ENCODE results near the gene STK32B.

The STK32B gene

GRCh38 chr4:5030927-5031326, 20.4 kb upstream of the STK32B start:
- no peaks in the 10 kb centered on the region for H3K4me1 ChIP-seq (ENCODE audit: insufficient read depth, low read length)

GRCh38 chr4:5032813-5033212, 18.5 kb upstream of the STK32B start:
- no peak overlapping the region for H3K27ac ChIP-seq (ENCODE audit: low read length)
- H3K4me1 ChIP-seq (ENCODE audit: insufficient read depth, low read length) = no peaks in the 10 kb centered on the region
- H3K9ac ChIP-seq (ENCODE audit: low read depth, low read length) = no peak overlapping the region

More at GRCh38 chr4:5030927-5031326, 20.4 kb upstream of the STK32B start:
- Histone ChIP-seq H3K4me3 (ENCODE audit: low read length) (no peak overlapping the region), H3K9me3 (ENCODE audit: insufficient read depth, low read depth, low read length) (no peaks in the 10 kb centered on the region), H3K36me3 (ENCODE audit: insufficient read depth, low read depth, low read length) (no peaks in the 10 kb centered on the region), H3K27ac (ENCODE audit: low read length) (no peak overlapping the region), H3K9ac (ENCODE audit: low read depth, low read length) (no peak overlapping the region), H3K27me3 (ENCODE audit: insufficient read depth, low read length) (peaks cover 5% of the 10 kb centered on the region)

DNA sequence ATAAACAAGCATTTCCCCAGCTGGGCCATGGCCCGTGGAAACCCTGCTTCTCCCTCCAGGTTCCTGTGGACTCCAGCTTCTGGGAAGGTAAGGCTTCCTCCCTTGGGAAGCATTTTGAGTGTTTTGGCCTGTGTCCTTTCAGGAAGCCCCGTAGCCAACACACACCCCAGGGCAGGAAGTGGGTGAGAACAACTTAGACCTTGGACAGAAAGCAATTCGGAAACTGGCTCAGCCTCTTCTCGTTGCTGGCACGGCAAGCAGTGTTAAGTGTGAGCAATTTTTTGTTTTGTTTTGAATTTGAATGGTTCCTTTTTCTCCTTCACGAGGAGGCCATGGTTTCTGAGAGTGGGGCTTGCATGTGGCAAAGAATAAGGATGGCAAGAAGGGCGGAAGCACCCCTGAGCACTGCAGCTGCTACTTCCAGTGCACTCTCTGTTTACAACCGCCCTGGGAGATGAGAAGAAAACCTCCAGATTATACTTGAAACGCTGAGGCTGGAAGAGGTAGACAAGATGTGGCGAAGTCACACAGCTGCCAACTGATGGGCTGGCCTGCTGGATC, 17.9 kb upstream of the STK32B start:
- Histone ChIP-seq H3K27ac (ENCODE audit: low read length) (no peak overlapping the region), H3K4me3 (ENCODE audit: low read length) (no peak overlapping the region)

More at GRCh38 chr4:5032813-5033212, 18.5 kb upstream of the STK32B start:
- Histone ChIP-seq H3K27me3 (ENCODE audit: insufficient read depth, low read length) (peaks cover 5% of the 10 kb centered on the region), H3K4me3 (ENCODE audit: low read length) (no peak overlapping the region), H3K36me3 (ENCODE audit: insufficient read depth, low read depth, low read length) (no peaks in the 10 kb centered on the region), H3K9me3 (ENCODE audit: insufficient read depth, low read depth, low read length) (no peaks in the 10 kb centered on the region)

GRCh38 chr4:5034206-5034605, 17.1 kb upstream of the STK32B start:
- Histone ChIP-seq H3K4me3 (ENCODE audit: low read length) (no peak overlapping the region), H3K27ac (ENCODE audit: low read length) (no peak overlapping the region), H3K4me1 (ENCODE audit: insufficient read depth, low read length) (no peaks in the 10 kb centered on the region), H3K36me3 (ENCODE audit: insufficient read depth, low read depth, low read length) (no peaks in the 10 kb centered on the region), H3K27me3 (ENCODE audit: insufficient read depth, low read length) (no peaks in the 10 kb centered on the region; the same call in 1 of the 2 replicates), H3K9ac (ENCODE audit: low read depth, low read length) (no peak overlapping the region), H3K9me3 (ENCODE audit: insufficient read depth, low read depth, low read length) (no peaks in the 10 kb centered on the region)

More for the DNA sequence above, 17.9 kb upstream of the STK32B start:
- no peak overlapping the region for H3K9ac ChIP-seq (ENCODE audit: low read depth, low read length)
- no peaks in the 10 kb centered on the region for H3K9me3 ChIP-seq (ENCODE audit: insufficient read depth, low read depth, low read length)
- no peaks in the 10 kb centered on the region for H3K4me1 ChIP-seq (ENCODE audit: insufficient read depth, low read length)
- no peaks in the 10 kb centered on the region for H3K36me3 ChIP-seq (ENCODE audit: insufficient read depth, low read depth, low read length)
- H3K27me3 ChIP-seq (ENCODE audit: insufficient read depth, low read length) = peaks cover 5% of the 10 kb centered on the region

DNA sequence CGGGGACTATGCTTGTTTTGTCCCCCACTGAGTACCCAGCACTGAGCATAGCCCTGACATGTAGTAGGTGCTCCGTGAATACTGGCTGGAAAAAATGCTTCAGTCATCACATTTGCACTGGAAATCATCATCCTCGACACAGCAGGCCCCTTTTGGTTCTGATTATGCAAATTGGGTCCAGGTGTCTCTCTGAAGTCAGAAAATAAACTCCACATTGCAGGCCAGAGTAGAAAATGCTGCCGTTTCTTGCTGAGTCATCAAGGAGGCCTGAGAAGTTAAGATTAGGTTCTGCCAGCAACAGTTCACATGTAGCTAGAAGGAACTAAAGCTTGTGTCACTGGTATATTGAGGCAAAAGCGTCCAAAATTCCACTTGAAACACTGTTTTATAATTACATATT, 15.0 kb upstream of the STK32B start:
- Histone ChIP-seq H3K9me3 (ENCODE audit: insufficient read depth, low read depth, low read length) (no peaks in the 10 kb centered on the region), H3K9ac (ENCODE audit: low read depth, low read length) (no peak overlapping the region)

DNA sequence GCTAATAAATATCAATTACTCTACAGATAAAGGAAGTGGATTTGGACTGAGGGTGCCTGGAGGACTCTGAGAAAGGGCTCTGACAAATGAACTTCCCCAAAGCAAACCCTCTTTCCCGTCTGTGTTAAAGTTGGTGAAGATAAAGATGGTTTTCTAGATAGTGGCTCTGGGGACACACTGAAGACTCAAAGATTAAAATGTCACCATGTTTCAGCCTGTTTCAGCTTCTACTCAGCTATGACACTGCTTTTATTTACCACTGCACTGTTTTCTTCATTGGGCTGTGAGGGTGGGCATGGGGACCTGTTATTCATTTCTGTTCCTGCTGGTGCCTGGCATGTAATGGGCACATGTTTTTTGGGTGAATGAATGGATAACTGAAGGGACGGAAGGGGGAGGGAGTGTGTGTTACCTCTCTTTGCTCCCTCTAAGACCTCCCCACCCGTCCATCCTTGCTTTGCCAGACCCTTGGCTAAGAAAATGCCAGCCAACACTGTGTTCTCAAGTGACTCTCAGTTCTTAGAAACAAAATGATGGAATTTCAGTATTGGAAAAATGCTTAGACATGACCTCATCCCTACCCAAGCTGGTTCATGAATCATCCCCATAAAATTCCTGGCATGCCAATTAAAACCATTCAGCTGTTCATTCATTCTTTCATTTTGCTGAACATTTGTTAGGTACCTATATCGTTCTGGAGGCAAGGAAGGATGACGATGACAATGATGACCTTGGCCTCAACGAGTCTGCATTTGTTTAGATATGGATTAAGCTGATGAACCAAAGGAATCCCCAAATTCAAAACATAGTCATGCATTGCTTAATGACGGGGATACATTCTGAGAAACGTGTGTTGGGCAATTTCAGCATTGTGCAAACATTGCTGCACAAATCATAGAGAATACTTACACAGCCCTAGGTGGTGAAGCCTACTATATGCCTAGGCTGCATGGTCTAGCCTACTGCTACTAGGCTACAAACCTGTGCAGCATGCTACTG, 13.4 kb upstream of the STK32B start:
- Histone ChIP-seq H3K4me3 (ENCODE audit: low read length) (no peak overlapping the region), H3K27ac (ENCODE audit: low read length) (no peak overlapping the region), H3K36me3 (ENCODE audit: insufficient read depth, low read depth, low read length) (no peaks in the 10 kb centered on the region), H3K27me3 (ENCODE audit: insufficient read depth, low read length) (no peaks in the 10 kb centered on the region), H3K9me3 (ENCODE audit: insufficient read depth, low read depth, low read length) (no peaks in the 10 kb centered on the region), H3K9ac (ENCODE audit: low read depth, low read length) (no peak overlapping the region), H3K4me1 (ENCODE audit: insufficient read depth, low read length) (no peaks in the 10 kb centered on the region)

More for the DNA sequence above, 15.0 kb upstream of the STK32B start:
- H3K36me3 ChIP-seq (ENCODE audit: insufficient read depth, low read depth, low read length) = no peaks in the 10 kb centered on the region
- no peaks in the 10 kb centered on the region for H3K4me1 ChIP-seq (ENCODE audit: insufficient read depth, low read length)
- H3K27ac ChIP-seq (ENCODE audit: low read length) = no peak overlapping the region
- no peak overlapping the region for H3K4me3 ChIP-seq (ENCODE audit: low read length)
- H3K27me3 ChIP-seq (ENCODE audit: insufficient read depth, low read length) = no peaks in the 10 kb centered on the region

DNA sequence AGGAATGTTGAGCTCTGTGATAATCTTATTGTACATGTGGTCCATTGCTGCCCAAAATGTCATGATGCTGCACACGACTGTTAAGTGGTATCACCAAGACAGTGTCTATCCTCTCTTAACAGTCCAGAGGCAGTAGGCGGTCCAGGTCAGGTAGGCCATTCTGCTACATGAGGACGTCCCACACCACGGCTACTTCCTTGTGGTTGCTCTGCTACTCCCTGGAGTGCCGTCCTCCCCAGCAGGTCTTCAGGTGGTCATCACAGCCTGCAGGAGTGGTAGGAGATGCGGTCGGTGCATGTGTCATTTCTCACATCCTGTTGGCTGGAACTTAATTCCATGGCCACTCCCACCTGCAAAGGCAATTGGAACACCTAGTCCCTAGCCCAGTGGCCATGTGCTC, 11.5 kb upstream of the STK32B start:
- no peak overlapping the region for H3K27ac ChIP-seq (ENCODE audit: low read length)
- no peaks in the 10 kb centered on the region for H3K36me3 ChIP-seq (ENCODE audit: insufficient read depth, low read depth, low read length)
- H3K9ac ChIP-seq (ENCODE audit: low read depth, low read length) = no peak overlapping the region
- no peaks in the 10 kb centered on the region for H3K9me3 ChIP-seq (ENCODE audit: insufficient read depth, low read depth, low read length)
- H3K4me3 ChIP-seq (ENCODE audit: low read length) = no peak overlapping the region
- no peaks in the 10 kb centered on the region for H3K27me3 ChIP-seq (ENCODE audit: insufficient read depth, low read length)
- H3K4me1 ChIP-seq (ENCODE audit: insufficient read depth, low read length) = no peaks in the 10 kb centered on the region

- H3K27ac ChIP-seq (ENCODE audit: low read length) = no peak overlapping the region
- H3K36me3 ChIP-seq (ENCODE audit: insufficient read depth, low read depth, low read length) = no peaks in the 10 kb centered on the region
- no peak overlapping the region for H3K9ac ChIP-seq (ENCODE audit: low read depth, low read length)
- H3K9me3 ChIP-seq (ENCODE audit: insufficient read depth, low read depth, low read length) = peaks cover 1% of the 10 kb centered on the region; the same call in 1 of the 2 replicates
- no peak overlapping the region for H3K4me3 ChIP-seq (ENCODE audit: low read length)
- no peaks in the 10 kb centered on the region for H3K27me3 ChIP-seq (ENCODE audit: insufficient read depth, low read length)
- H3K4me1 ChIP-seq (ENCODE audit: insufficient read depth, low read length) = no peaks in the 10 kb centered on the region
Measured at GRCh38 chr4:5040856-5041620, 10.2 kb upstream of the STK32B start.

DNA sequence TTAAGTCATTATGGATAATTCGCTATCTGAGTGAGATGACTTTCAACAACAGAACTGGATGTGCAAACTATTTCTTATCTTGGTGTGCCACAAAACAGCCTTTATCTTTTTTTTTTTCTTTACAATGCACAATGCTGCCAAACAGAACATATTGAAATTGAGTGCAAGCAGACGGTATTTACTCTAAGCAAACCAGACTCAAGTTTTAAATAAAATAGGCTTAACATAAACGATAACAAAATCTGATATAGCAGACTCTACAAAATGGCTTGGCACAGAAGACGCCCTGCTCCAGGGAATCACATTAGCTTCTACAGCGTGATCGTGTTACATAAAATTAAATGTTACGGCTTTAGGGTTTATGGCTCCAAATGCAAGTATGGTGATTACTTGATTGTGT, 9.6 kb upstream of the STK32B start:
- no peaks in the 10 kb centered on the region for H3K4me1 ChIP-seq (ENCODE audit: insufficient read depth, low read length)
- H3K4me3 ChIP-seq (ENCODE audit: low read length) = no peak overlapping the region
- no peaks in the 10 kb centered on the region for H3K27me3 ChIP-seq (ENCODE audit: insufficient read depth, low read length)
- H3K27ac ChIP-seq (ENCODE audit: low read length) = no peak overlapping the region
- H3K9me3 ChIP-seq (ENCODE audit: insufficient read depth, low read depth, low read length) = peaks cover 4% of the 10 kb centered on the region; the same call in 1 of the 2 replicates
- H3K36me3 ChIP-seq (ENCODE audit: insufficient read depth, low read depth, low read length) = no peaks in the 10 kb centered on the region
- H3K9ac ChIP-seq (ENCODE audit: low read depth, low read length) = no peak overlapping the region

DNA sequence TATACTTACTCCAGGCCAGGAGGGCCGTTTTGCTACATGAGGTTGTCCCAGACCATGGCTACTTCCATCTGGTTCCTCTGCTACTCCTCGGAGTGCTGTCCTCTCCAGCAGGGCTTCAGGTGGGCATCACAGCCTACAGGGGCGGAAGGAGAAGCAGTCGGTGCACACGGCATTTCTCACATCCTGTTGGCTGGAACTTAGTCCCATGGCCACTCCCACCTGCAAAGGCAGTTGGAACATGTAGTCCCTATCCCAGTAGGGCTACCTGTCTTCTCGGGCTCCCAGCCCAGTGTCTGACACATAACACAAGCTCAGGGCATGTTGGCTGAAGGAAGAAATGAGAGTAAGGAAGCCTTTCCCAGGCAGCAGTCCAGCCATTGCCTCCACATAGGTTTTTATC, 7.7 kb upstream of the STK32B start:
- no peaks in the 10 kb centered on the region for H3K27me3 ChIP-seq (ENCODE audit: insufficient read depth, low read length)
- no peak overlapping the region for H3K4me3 ChIP-seq (ENCODE audit: low read length)
- no peak overlapping the region for H3K27ac ChIP-seq (ENCODE audit: low read length)
- no peaks in the 10 kb centered on the region for H3K36me3 ChIP-seq (ENCODE audit: insufficient read depth, low read depth, low read length)
- peaks cover 4% of the 10 kb centered on the region; the same call in 1 of the 2 replicates for H3K9me3 ChIP-seq (ENCODE audit: insufficient read depth, low read depth, low read length)
- no peak overlapping the region for H3K9ac ChIP-seq (ENCODE audit: low read depth, low read length)
- no peaks in the 10 kb centered on the region for H3K4me1 ChIP-seq (ENCODE audit: insufficient read depth, low read length)

DNA sequence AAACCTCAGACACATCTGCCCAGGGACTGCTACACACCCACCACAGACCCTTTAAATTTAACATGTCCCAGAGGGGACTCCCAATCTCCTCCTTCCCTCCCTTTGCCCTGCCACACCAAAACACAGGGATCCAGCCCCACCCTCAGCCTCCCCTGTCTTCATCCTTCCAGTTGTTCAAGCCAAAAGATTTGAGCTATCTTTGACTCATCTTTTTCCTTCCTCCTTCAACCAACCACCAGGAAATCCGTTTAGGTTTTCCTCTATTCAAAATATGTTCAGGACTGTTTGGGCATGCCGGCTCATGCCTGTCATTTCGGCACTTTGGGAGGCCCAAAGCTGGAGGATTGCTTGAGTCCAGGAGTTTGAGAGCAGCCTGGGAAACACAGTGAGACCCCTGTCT, 6.9 kb upstream of the STK32B start:
- Histone ChIP-seq H3K4me3 (ENCODE audit: low read length) (no peak overlapping the region), H3K27ac (ENCODE audit: low read length) (no peak overlapping the region), H3K9me3 (ENCODE audit: insufficient read depth, low read depth, low read length) (peaks cover 4% of the 10 kb centered on the region; the same call in 1 of the 2 replicates), H3K36me3 (ENCODE audit: insufficient read depth, low read depth, low read length) (no peaks in the 10 kb centered on the region), H3K9ac (ENCODE audit: low read depth, low read length) (no peak overlapping the region), H3K4me1 (ENCODE audit: insufficient read depth, low read length) (no peaks in the 10 kb centered on the region), H3K27me3 (ENCODE audit: insufficient read depth, low read length) (no peaks in the 10 kb centered on the region)
